Anterior cingulate cortex (tissue), 58 donors: ENCODE data around the gene PHLDA2.

ENCODE experiments used
- DNase-seq, 58 donors: peaks; one replicate each; lab custom pipeline; 2025; lab: John Stamatoyannopoulos, UW

Gene PHLDA2

GRCh38 chr11:2931420-2931746 lies 2.2 kb upstream of the PHLDA2 start:
- DNase-seq: no peak

DNA sequence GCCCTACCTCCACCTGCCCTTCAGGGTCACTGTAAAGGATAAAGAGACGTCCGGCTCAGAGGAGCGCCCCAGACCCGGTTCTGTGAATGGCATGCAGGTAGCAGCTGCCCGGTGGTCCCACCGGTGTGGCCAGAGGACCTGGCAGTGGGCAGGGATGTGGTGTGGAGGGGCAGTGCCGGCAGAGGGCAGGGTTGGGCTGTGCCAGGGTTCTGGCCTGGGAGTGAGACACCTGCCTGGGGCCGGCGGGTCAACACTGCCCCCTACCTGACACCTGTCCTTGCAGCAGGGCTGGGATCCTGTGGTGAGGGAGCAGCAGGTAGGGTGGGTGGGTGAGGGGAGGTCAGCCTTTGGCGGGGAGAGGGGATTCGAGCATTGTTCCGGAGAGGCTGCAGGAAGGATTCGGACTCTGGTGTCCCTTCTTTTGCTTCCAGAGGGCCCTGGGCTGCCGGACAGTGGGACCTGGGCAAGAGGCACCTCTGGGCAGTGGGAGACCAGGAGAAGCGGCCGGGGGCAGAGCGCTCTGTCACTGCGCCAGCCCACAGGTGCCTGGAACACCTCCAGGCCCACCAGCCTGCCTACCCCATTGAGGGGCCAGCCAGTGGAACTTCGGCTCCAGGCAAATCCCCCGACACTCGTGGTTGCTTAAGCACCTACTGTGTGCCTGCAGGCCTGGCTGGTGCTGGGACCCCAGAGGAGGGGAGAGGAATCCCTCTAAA lies 1.6 kb upstream of the PHLDA2 start:
- no peak for DNase-seq

- DNase-seq: no peak
These were observed 907 bp upstream of the PHLDA2 start for GRCh38 chr11:2929950-2930703.

- no peak for DNase-seq
These were observed 320 bp upstream of the PHLDA2 start for GRCh38 chr11:2929531-2929949.

GRCh38 chr11:2927851-2928604 lies 1.2 kb downstream of the PHLDA2 start:
- DNase-seq: no peak

- no peak for DNase-seq
These were observed 2.0 kb downstream of the PHLDA2 start for GRCh38 chr11:2927121-2927800.

DNA sequence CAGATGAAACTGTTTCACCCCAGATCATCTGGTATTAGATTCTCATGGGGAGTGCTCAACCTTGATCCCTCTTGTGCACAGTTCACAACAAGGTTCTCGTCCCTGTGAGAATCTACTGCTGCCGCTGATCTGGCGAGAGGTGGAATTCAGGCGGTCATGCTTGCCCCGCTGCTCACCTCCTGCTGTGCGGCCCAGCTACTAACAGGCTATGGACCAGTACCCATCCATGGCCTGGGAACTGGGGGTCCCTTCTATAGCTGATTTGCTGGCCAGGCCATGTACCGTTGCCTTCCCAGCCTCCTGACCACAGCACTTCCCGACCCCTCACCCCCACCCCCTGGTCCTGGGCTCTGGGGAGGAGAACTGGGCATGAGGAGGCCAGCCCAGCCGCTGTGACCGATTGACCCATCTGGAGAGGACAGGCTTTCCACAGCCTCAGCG lies 2.6 kb downstream of the PHLDA2 start:
- DNase-seq: no peak

DNA sequence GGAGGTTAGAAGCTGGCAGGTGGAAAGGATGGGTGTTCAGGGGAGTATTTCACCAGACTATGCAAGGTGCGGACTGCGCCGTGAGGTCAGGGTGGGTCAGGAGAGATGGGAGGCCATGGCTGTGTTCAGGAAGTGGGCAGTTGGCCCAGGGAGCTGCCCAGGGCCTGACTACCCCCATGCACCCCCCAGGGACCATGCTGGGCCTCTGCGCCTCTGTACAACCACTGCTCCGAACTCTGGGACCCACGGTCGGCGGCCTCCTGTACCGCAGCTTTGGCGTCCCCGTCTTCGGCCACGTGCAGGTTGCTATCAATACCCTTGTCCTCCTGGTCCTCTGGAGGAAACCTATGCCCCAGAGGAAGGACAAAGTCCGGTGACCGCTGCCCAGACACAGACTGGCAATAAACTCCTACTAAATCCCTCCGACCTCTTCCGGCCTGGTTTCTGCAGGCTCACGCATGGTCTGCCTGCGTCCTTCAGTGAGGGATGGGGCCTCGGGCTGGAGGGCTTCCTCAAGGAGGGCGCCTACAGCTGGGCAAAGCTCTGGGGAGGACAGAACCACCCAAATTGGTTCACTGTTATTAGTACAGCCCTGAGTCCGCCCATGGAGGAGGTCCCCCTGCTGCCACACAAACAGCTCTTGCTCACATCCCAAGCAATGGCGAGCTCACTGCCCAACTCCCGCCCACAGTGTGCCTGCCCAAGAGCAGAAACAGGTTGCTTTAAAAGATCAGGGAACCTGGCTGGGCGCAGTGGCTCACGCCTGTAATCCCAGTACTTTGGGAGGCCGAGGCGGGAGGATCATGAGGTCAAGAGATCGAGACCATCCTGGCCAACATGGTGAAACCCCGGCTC lies 4.2 kb downstream of the PHLDA2 start:
- DNase-seq: no peak

DNA sequence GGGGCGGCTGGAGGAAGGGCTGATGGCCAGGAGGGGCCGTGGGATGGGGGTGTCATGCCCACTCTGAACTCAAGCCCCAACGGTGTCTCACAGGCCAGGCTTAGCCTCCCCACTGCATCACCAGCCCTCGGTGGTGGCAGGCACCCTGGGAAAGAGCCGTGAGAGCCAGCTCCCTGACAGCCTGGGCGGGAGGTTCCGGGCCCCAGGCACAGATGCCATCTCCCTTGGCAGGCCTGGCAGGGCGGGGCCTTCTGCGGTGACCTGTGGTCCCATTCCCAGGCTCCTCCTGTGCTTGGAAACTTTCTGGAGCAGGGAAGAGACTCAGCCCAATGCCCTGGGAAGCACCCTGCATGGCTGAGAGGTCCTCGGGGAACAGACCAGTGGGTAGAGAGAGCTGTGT lies 4.8 kb downstream of the PHLDA2 start:
- no peak for DNase-seq

- no peak for DNase-seq
These were observed 5.5 kb downstream of the PHLDA2 start for GRCh38 chr11:2923446-2924375.

GRCh38 chr11:2922655-2923054 lies 6.6 kb downstream of the PHLDA2 start:
- no peak for DNase-seq

- DNase-seq: no peak
These were observed 7.3 kb downstream of the PHLDA2 start for GRCh38 chr11:2921742-2922493.

GRCh38 chr11:2921261-2921660 lies 8.0 kb downstream of the PHLDA2 start:
- no peak for DNase-seq

GRCh38 chr11:2920343-2920742 lies 8.9 kb downstream of the PHLDA2 start:
- no peak for DNase-seq

GRCh38 chr11:2919837-2920236 lies 9.4 kb downstream of the PHLDA2 start:
- no peak for DNase-seq

GRCh38 chr11:2919188-2919587 lies 10.0 kb downstream of the PHLDA2 start:
- no peak for DNase-seq

- DNase-seq: no peak
These were observed 11.3 kb downstream of the PHLDA2 start for GRCh38 chr11:2917842-2918490.
